ENCODE data around the gene ABLIM2.
"Not testable (repeated sequence)": the region's sequence is repeated elsewhere in the genome, so short reads cannot be mapped to it uniquely, and the experiment has no call there.

ABLIM2 gene

DNA sequence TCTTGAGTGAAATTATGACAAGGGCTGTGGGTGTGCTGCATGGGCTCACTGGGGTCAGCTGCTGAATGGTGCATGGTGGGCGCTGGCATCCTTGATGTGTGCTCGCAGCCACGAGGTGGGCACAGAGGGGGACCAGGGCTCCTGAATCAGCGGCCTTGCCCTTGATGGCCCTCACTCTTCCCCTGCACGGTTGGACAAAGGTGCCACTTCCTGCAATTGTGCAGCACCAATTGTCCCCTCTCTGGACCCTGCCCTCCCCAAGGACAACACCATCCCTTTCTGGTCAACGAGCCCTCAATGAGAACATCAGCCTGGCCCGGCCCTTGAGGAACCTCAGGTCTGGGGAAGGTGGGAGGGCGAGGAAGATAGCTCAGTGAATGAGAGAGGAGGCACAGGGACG is 16.1 kb downstream of the ABLIM2 start:
- DNase-seq = no peak

DNA sequence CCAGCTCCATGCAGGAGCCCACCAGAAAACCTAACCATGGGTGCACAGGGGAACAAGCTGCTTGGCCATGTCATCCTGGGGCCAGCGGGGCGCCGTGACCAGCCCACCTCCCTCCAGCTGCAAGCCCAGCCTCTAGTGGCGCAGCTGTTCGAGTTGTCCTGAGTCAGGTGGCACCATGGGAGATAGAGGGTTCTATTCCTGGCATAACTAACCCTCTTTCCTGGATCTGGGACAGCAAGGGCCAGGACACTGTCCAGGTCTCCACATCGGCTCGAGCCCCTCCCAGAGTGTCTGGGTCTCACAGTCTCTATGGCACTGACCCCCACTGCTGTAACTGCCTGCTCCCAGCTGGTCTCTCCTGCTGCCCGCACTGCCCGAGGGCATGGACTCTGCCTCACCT is 16.7 kb downstream of the ABLIM2 start:
- no peak for DNase-seq

DNA sequence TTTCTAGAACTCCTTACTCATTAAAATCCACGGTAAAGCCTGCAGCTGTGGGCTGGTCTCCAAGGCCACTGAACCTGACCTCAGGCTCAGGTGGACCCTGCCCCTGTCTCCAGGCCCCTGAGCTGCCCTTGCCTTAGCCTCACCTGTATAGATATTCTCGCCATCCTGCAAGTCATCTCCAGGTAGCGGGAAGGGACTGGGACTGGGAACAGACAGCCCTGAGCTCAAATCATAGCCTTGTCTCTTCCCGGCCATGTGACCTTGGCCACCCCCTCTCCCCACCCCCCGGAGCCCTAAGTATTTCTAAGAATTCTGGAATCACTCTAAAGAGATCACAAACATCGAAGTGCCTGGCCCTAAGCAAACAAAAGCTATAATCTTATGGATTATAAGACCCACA is 17.7 kb downstream of the ABLIM2 start:
- no peak for DNase-seq

DNA sequence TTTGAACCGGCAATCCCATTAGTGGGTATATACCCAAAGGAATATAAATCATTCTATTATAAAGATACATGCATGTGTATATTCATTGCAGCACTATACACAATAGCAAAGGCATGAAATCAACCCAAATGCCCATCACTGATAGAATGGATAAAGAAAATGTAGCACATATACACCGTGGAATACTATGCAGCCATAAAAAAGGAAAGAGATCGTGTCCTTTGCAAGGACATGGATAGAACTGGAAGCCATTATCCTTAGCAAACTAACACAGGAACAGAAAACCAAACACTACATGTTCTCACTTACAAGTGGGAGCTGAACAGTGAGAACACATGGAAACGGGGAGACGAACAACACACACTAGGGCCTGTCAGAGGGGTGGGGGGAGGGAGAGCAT is 18.9 kb downstream of the ABLIM2 start:
- not testable (repeated sequence) for DNase-seq

DNA sequence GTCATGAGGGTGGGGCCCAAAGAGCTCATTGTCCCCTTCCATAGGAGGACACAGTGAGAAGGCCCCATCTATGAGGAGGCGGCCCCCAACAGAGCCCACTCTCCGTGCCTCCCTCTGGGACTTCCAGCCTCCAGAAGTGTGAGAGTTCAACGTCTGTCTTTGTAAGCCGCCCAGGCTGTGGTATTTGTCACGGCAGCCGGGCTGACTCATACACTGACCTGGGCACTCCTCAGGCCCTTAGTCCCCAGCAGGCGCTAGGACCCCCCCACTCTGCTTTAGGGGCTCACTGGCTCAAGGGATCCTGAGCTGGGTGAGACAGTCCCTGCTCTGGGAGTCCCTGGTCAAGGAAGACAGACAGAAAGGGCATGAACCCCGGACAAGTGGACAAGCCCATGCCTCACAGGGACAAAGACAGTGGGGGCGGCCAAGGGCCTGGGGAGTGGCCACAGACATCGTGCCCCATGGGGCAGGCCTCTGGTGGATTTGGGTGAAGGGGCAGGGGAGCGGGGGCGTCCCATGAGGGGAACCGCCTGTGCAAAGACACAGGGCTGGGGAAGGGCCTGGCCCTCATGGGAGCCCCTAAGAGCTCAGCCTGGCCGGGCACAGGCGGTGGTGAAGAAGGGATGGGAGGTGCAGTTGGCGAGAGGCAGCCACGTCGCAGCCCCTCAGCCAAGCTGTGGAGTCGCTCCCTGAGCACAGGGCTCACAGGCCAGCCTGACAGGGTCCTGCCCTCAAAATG is 21.5 kb downstream of the ABLIM2 start:
- DNase-seq = no peak

DNA sequence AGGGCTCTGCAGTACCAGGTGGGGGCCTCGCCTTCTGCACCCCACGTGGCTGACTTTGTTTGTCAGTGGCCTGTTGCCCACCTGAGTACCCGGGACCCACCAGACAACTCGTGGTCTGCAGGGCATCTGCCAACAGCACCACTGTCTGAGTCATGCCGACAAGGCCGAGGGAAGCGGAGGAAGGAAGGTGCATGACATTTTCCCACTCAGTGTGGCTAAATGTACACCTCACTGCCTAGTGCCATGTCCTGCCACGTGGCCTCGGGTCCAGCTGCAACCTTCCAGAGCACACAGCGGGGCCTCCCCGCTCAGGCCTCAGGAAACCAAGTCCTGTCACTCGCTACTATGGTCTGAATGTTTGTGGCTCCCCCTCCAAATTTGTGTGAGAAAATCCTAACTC is 22.1 kb downstream of the ABLIM2 start:
- DNase-seq = no peak

DNA sequence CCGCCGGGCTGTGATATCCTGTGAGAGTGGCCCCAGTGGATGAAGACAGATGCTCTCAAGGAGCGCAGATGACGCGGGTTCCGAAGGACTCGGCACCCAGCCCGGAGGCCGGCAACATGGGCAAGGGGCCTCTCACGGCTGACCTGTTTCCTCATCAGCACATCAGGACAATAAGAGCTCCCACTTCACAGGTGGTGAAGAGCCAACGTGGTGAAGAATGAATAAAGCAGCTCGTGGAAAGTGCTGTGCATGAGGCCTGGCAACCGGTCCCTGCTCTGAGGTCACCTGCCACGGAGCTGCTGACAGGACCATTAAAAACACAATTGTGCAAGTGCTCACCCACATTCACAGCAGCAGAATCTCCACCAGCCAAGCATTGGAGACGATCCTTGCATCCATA is 22.9 kb downstream of the ABLIM2 start:
- DNase-seq = no peak

DNA sequence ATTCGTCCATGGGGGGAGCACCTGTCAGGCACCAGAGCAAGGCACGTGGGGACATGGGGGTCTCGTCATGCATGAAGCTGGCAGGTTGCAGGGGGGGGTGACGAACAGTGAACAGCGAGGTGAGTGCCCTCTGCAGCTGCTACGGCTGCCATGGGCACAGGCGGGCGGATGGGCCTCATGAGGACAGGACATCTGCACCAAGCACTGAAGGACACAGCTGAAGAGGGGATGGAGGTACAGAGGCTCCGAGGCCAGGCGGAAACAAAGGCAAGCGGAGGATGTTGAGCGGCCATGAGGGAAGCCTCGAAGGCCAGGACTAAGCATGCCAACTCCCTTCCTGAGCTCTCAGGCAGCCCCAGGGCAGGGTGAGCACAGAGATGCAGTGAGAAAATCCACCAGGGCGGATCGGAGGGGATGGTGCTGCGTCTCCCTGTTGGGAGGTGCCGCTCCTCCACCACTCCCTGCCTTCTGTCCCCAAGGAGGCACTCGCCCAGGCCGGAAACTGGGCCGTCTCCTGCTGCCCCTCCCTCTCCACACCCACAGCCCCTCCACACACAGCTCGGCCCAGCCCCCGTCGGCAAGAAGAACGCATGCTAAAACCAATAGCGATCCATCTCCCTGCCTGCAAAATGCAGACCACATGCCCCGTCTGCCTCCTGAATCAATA is 24.6 kb downstream of the ABLIM2 start:
- no peak for DNase-seq

DNA sequence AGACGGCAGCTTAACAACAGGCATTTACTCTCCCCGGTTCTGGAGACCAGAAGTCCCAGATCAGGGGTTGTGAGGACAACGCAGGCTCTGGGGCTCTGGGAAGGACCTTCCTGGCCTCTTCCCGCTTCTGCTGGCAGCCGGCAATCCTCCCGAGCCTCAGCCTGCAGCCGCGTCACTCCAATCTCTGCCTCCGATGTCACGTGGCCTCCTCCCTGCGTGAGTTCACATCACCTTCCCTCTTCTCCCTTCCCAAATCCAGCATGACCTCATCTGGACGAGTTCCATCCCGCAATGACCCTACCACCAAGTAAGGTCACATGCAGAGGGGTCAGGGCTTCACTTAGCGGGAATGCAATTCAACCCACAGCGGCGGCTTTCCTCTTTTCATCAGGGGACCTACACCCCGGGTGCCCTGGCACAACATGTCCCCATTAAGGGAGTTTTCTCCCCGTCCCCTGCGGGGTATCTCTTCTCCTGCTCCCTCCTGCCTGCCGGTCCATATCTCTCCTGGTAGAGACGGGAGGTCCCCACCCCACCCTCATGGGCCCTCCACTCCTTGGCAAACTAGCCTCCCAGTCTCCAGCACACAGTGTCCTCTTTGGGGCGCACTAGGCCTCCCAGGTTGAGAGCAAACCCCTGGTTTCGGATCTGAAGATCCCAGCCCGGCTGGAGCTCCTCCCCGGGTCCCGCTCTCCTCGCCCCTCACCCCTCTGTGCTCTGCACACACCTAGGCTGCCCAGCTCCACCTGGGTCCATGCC is 25.5 kb downstream of the ABLIM2 start:
- DNase-seq = no peak

DNA sequence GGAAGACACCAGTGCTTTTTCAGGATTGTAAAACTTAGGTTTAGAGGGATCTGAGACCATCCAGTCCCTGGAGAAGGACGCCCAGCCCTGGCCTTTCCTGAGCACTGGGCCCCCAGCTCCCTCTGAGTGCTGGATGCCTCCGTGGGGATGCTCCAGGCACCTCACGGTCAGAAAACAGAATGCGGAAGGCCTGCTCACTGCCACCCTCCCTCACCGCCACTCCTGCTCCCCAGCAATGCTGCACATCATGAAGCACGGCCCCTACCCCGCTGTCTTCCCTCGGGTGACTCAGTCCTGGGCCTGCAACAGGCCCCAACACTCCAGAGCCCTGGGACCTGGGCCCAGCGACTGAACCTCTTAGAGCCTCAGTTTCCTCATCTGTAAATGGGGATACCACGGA is 26.2 kb downstream of the ABLIM2 start:
- no peak for DNase-seq

DNA sequence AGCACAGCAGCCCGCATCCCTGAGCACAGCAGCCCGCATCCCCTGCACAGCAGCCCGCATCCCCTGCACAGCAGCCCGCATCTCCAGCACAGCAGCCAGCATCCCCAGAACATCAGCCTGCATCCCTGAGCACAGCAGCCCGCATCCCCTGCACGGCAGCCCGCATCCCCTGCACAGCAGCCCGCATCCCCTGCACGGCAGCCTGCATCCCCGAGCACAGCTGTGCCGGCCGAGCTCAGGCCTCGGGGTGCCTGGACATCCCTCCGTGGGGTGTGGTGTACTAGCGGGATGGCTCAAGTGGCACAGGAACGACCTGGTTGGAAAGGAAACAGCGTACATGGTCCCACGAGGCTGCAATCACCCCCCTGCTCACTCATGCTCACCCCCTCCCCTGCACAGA is 26.8 kb downstream of the ABLIM2 start:
- DNase-seq = no peak

DNA sequence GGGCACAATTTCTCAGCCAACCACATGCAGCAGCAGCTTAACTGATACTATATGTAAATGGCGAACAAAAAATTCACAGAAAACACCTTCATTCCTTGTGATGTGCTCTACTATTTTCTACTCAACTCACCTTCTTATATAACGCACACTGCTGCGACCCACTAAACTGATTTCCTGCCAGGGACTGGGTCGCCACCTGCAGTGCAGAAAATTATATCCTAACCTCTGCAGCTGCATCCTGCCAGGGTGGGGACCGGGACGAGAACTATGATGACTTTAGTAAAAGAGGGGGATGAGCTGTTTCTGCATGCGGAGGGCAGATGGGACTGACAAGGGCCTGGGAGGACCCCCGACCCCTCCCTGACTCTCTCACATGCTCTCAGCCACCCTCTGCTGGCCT is 27.4 kb downstream of the ABLIM2 start:
- no peak for DNase-seq

DNA sequence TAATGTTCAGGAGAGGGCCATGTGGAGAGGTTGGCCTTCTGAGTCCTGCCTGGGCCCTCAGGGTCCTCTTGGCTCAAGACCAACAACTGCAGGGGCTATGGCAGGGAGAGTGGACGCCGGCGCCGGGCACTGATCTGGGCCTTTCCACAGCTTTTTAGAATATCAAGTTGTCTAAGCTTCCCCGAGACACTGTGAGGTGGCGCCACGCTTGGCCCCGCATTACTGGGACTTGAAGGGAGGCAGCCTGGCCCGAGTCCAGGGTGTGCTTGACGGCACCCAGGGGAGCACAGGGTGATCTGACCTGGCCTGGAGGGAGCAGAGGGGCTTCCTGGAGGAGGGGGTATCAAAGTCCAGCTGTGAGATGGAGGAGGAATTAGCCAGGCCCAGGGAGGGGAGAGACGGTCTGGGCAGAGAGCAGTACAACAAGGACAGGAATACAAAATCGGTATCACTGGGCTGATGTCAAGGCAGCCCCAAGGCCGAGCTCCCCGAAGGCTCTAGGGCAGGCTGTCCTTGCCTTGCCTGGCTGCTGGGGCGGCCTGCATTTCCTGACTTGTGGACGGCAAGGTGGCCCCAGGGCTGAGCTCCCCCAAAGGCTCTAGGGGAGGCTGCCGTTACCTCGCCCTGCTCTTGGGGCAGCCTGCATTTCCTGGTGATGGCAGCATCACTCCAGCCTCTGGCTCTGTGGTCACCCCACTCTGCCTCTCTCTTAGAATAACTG is 28.1 kb downstream of the ABLIM2 start:
- DNase-seq = no peak

DNA sequence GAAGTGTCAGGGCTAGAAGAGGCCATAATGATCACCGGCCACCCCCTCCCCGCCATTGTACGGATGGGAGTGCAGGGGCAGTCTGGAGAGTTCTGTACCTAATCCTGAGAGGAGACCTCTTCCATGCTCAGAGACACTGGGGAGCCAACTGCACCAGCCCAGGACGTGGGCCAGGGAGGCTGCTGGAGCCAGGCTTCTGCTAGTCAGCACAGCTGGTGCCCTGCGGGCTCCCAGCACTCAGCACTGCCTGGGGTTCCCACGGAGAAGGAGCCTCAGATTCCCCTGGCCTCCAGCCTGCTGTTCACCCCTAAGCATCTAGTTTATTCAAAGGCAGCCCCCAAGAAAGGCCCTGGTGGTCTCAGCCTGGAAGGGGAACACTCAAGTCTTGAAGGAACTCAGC is 28.8 kb downstream of the ABLIM2 start:
- DNase-seq = no peak

DNA sequence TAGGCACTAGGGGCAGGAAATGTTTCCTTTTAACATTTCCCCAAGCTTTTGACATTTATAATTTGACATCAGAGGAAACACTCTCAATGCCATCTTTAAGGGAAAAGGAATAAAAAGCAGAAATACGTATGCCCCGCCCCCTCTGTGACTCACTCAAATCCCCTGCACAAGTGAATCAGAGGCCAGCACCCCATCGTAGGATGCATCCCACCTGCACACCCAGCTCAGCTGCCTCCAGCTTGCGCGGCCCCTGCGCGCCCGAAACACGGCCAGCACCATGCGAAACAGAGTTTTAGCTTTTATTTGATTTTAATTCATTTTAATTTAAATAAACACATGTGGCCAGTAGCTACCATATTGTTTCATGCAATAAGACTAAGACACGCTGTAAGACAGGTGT is 29.5 kb downstream of the ABLIM2 start:
- peak in 3 of 51 donors; percentile 20 to 32 (median 31) for DNase-seq

DNA sequence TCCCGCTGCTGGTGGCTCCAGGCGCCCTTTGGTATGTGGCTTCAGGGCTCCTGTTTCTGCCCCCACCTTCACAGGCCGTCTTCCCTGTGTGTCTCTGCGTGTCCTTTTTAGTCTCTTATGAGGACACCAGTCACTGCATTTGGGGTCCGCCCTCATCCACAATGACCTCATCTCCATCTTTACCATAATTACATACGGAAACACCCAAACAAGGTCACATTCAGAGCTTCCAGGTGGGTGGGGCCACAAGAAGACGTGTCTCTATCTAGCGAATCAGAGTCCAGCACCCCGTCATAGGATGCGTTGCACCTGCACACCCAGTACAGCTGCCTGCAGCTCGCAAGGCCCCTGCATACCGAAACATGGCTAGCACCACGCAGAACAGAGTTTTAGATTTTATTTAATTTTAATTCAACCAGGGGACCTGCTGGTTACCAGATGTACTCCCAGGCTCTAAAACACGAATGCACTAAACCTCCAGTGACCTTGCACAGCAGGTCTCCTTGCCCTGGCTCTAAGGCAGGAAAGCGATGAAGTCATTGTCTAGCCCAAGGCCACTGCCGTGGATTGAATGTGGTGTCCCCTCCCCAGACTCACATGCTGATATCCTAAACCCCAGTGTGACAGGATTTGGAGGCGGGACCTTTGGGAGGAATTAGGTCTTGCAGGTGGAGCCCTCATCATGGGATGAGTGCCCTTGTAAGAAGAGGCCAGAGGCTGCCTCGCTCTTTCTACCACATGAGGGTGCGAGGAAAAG is 30.3 kb downstream of the ABLIM2 start:
- DNase-seq = no peak

DNA sequence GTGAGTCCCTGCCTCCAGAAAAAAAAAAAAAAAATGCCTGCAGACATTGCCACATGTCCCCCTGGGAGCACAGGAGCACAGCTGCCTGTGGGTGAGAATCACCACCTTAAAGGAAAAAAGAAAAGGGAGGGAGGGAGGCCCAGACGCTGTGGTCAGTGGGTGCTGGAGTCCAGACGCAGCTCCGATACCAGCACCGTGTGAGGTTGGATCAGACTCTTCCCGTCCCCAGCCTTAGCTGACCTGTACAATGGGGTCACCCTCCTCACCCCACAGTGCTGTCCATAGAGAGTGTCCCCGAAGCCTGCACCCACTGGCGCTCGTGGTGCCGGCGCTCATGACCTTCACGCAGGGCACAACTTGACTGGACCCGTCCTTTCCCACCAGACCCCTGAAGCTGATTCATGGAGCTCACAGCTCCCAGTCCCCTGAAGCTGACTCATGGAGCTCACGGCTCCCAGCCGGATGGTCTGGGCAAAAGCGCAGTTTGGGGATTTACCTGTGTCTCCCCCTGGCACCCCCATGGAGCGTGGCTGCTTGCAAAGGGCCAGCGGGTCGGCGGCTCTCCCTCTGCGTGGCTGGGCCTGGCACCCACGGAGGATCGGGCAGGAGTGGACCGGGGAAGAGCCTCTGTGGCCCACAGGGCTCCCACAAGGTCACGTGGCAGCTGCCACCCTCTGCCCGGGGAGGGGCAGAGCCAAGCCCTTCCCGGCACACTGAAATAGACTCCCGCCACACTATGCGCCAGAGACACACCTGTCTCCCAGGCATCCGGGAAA is 31.4 kb downstream of the ABLIM2 start:
- no peak for DNase-seq

DNA sequence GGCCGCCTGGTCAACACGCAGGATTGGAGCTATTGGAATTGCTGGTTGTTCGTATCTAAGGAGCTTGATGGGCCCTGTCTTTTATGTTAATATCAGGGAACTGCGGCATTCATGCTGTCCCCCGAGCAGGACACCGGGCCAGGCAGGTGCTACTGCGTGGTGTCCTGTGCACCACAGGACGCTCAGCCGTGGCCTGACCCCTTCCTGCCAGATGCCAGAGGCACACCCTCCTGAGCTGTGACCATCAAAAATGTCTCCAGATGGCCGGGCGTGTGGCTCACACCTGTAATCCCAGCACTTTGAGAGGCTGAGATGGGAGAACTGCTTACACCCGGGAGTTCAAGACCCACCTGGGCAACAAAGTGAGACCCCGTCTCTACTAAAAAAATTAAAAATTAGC is 32.1 kb downstream of the ABLIM2 start:
- DNase-seq = no peak

DNA sequence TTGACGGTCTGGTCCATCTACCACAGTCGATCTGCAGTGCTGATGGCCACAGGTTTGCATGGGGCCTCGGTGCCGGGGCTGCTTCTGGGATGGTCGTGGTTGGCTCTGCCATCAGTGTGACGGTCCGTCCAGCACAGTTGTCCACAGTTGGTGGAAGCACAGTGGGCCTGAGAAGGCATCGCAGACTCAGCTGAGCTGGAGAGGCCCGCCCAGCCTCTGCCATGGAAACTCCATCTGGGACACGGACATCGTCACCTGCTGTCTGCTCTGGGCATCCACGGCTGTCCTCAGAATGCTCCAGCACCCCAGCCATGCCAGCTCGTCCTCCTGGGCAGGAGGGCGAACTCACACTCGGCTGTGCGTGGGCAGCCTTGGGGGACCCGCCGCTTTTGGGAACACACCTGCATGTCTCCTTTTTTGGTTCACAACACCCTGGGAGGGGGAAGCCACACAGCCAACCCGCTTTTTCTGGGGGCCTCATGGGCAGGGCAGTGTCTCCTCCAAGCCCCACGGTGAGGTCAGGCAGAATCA is 33.0 kb downstream of the ABLIM2 start:
- DNase-seq = no peak

DNA sequence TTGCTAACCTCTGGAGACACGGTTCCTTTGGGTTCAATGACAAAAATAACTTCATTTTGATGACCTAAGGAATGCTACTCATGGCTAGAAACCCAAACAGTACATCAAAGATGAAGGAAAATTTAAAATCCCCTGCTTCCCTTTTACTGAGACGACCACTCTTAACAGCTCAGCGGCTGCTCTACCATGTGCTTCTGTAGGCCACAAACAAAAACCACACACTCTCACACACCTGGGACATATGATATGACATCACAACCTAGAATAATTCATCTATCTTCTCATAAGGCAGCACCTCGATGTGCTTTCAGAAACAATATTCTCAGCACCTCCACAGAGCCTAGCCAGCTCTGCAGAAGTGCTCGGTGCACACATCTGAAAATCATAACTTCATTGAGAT is 34.7 kb downstream of the ABLIM2 start:
- no peak for DNase-seq

All from hypothalamus (tissue), 51 donors.